C4-2B (cell line): Measurements from ENCODE around the gene BPIFB6.

Experiments used
- CTCF ChIP-seq: fragments of 450-650 bp; conservative IDR thresholded peaks from 2 replicates; pipeline ENCODE4 v1.5.1; 2017; ENCODE audit warnings: mild to moderate bottlenecking
- ZFX ChIP-seq: fragments of 450-650 bp; IDR thresholded peaks from 2 replicates; pipeline ENCODE4 v1.6.1; 2017

- TF ChIP-seq CTCF = no peak
- TF ChIP-seq ZFX = no peak
Measured at GRCh38 chr20:33068251-33068939, 36.9 kb downstream of the BPIFB6 start.
